Bladder microvascular endothelial cell (primary cell): ENCODE data around the gene HEXB. TPM values are rescaled to one million over a fixed set of nuclear protein-coding genes. Genes with fewer than 3 reads are reported as not detected.

Source experiments
- total RNA-seq: library from RNA; depleted of rRNA; stranded (reverse); fragments of >200 nt; gene quantifications from 2 replicates; pipeline ENCODE4 v1.2.3, GENCODE V29; 2014

Gene HEXB
- 161 and 180 TPM in 2 replicates for total RNA-seq

DNA sequence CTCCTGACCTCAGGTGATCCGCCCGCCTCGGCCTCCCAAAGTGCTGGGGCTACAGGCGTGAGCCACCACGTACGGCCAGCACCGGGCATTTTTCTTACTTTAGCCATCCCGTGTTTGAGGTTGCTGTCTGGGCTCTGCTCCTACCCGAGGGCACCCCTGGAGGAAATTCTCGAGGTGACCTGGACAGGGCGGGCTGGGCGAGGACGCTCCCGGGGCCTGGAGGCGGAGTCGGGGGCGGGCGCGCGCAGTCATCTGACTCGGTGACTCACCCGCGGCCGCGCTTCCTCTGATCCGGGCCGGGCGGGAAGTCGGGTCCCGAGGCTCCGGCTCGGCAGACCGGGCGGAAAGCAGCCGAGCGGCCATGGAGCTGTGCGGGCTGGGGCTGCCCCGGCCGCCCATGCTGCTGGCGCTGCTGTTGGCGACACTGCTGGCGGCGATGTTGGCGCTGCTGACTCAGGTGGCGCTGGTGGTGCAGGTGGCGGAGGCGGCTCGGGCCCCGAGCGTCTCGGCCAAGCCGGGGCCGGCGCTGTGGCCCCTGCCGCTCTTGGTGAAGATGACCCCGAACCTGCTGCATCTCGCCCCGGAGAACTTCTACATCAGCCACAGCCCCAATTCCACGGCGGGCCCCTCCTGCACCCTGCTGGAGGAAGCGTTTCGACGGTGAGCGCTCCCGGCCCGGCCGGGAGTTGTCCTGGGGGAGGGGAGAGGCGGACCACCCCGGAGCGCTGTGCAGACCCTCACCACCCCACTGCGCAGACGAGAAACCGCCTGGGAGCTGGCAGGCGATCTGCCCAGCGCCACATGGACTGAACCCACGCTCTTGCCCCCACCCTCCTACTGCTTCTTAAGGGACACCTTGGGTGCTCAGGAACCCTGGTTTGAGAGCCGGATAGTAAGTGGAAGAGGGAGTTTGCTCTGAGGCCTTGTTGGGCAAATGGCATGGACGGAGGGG lies at the start of gene HEXB:
Gene HEXB, plus strand, starts transcription at position 334 of the 952 bp plus-strand sequence. Its CDS starts 28 bp downstream, at position 362.

DNA sequence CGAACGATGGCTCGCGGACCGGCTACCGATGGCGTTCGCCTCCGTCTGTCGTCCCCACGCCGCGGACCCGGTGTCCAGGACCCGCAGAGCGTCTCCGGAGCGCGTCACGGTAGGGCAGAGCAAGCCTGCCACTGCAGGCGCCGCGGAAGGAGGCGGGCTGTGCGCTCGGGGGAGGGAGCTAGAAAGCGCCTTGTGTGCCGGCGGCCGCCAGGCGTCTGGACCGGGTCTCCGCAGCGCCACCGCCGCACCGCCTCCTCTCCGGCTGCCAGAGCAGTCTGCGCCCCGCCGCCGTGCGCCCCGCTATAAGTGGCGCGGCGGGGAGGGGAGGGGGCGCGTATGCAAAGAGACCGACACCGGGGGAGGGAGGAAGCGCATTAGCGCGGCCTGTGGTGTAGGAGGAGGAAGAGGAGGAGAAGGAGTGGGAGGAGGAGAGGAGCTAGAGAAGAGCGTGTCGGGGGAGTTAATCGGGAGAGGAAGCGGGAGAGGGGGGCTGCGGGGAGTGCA lies 44.5 kb upstream of the HEXB start, which contains the start of gene ENC1:
Gene ENC1, minus strand, starts transcription at position 279 of the 504 bp plus-strand sequence. CDS start 4,243 bp downstream, outside the sequence.

DNA sequence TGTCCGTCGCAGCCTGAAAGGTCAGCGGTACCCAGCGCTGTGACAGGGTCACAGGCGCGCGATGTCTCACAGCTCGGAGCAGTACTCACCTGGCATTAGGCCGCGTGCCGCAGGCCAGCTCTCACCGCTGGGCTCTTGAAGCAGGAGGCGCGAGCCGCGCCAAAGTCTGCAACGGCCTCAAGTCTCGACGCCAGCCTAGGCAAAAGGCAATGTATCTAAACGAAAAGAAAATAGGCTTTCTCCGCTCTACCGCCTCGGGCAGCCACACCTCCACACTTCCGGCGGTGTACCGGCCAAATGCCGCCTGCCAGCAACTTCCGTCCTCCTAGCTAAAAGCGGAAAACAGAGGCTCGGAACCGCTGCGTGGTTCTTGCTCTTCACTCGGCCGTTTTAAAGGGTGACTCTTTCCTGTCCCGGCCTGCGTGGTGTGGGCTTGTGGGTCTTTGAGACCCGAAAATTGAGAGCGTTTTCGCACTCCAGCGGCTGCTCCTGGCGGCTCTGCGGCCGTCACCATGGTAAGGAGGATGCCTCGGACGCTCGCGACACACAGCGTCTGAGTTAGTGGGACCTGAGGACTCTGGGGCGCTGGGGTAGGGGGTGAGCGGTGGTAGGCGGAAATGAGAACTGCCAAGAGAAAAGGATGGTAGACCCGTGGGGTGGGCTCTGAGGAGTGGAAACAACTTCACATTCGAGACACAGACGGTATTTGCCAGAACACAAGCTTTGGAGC lies 82.0 kb downstream of the HEXB start, which contains the start of the genes GFM2 and NSA2:
Gene GFM2, minus strand, starts transcription at position 269 of the 730 bp plus-strand sequence. CDS start 3,375 bp downstream, outside the sequence.
Gene NSA2, plus strand, starts transcription at position 401 of the 730 bp plus-strand sequence. Its CDS starts 112 bp downstream, at position 513.

Other genes with a start within 250 kb of the HEXB start
- 25.7 and 32.2 TPM in 2 replicates for gene ENC1, start 44.5 kb upstream of the HEXB start, total RNA-seq
- gene GFM2, start 81.9 kb downstream of the HEXB start, total RNA-seq: 25.9 and 52.1 TPM in 2 replicates
- gene NSA2, start 82.0 kb downstream of the HEXB start, total RNA-seq: 59.3 and 75.6 TPM in 2 replicates
- gene FAM169A, start 181.2 kb downstream of the HEXB start, total RNA-seq: 0.16 and 4.3 TPM in 2 replicates